ENCODE measurements around the gene CD101.

GRCh38 chr1:117037802-117038201 is 36.2 kb downstream of the CD101 start:
- TF ChIP-seq ZNF274 (IDR thresholded peaks at IDR 0.05; ENCODE audit: low read depth, low read length) (no peak), YY1 (IDR thresholded peaks at IDR 0.05; ENCODE audit: insufficient read depth, insufficient read length) (no peak)
